GM19351 (cell line): ENCODE results near the gene EGLN1.
A peak's percentile ranks its signal among the peaks of the same experiment; 100 is the strongest.

ENCODE experiments used
- ATAC-seq: cut with Tn5 transposase; IDR thresholded peaks from one replicate; pipeline ENCODE4 v1.9.1; 2021; ENCODE audit warnings: mild to moderate bottlenecking, moderate library complexity; ENCODE audit not compliant: unreplicated experiment

The EGLN1 gene

GRCh38 chr1:231401478-231401877 lies 20.6 kb downstream of the EGLN1 start:
- no peak for ATAC-seq

- ATAC-seq = no peak
These were observed 24.0 kb downstream of the EGLN1 start for GRCh38 chr1:231397886-231398671.

- ATAC-seq = no peak
These were observed 25.4 kb downstream of the EGLN1 start for GRCh38 chr1:231396643-231397042.

- ATAC-seq = no peak
These were observed 26.1 kb downstream of the EGLN1 start for GRCh38 chr1:231395998-231396390.

- ATAC-seq = no peak
These were observed 26.8 kb downstream of the EGLN1 start for GRCh38 chr1:231395076-231395997.

- no peak for ATAC-seq
These were observed 28.4 kb downstream of the EGLN1 start for GRCh38 chr1:231393668-231394067.

GRCh38 chr1:231392389-231393131 lies 29.5 kb downstream of the EGLN1 start:
- no peak for ATAC-seq

GRCh38 chr1:231390071-231390470 lies 32.0 kb downstream of the EGLN1 start:
- ATAC-seq = no peak

GRCh38 chr1:231387770-231388669 lies 34.1 kb downstream of the EGLN1 start:
- ATAC-seq = no peak

- no peak for ATAC-seq
These were observed 35.6 kb downstream of the EGLN1 start for GRCh38 chr1:231386466-231386865.

- no peak for ATAC-seq
These were observed 36.7 kb downstream of the EGLN1 start for GRCh38 chr1:231385416-231385748.

GRCh38 chr1:231384696-231385415 lies 37.2 kb downstream of the EGLN1 start:
- no peak for ATAC-seq

GRCh38 chr1:231383159-231383860 lies 38.8 kb downstream of the EGLN1 start:
- no peak for ATAC-seq

- ATAC-seq = no peak
These were observed 39.7 kb downstream of the EGLN1 start for GRCh38 chr1:231382426-231382825.

GRCh38 chr1:231381729-231382128 lies 40.4 kb downstream of the EGLN1 start:
- no peak for ATAC-seq

- ATAC-seq = peak; percentile 50
These were observed 45.1 kb downstream of the EGLN1 start for GRCh38 chr1:231376875-231377549.

GRCh38 chr1:231376101-231376500 lies 46.0 kb downstream of the EGLN1 start:
- no peak for ATAC-seq

- ATAC-seq = no peak
These were observed 47.7 kb downstream of the EGLN1 start for GRCh38 chr1:231374394-231374793.

GRCh38 chr1:231372501-231372900 lies 49.6 kb downstream of the EGLN1 start:
- no peak for ATAC-seq
